GM21619 (cell line): Measurements from ENCODE around the gene SDK1.
"Not testable (repeated sequence)": the region's sequence is repeated elsewhere in the genome, so short reads cannot be mapped to it uniquely, and the experiment has no call there.

Source experiments
- ATAC-seq: cut with Tn5 transposase; IDR thresholded peaks from one replicate; pipeline ENCODE4 v1.9.1; 2021; ENCODE audit not compliant: unreplicated experiment

The SDK1 gene

DNA sequence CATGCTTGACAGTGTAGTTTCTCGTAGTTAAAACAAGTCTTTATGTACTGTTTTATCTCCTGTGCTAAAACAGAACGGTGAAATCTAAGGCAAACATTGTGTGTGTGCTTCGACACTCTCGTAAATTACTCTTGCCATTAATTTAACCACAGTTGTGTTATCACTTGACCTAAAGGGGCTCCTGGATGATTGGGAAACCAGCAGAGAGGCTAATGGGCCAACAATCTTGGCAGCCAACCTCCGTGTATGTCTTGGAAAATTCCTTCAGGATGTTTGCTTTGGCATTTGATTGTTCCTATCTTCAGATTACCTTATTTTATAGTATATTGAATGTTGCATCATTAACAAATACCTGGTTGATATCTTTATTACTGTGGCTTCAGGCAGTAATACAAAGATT is 409.5 kb downstream of the SDK1 start:
- no peak for ATAC-seq

DNA sequence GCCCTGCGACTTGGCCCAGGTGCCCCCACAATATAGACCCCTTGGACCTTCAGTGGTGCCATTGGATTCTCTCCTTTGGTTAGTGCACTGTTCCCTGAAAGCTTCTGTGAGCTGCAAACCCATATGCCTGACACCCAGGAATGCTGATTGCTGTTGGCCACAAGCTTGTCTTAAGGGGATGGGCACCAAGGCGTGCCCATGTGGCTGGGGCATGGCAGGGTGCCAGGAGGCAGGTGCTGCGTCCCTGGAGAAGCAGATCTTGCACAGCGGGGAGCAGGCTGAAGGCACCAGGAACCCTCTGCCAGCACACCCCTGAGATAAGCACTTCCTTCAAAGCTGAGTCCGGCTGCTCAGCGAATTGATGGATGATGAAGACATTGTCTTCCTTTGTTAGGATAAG is 411.8 kb downstream of the SDK1 start:
- no peak for ATAC-seq

DNA sequence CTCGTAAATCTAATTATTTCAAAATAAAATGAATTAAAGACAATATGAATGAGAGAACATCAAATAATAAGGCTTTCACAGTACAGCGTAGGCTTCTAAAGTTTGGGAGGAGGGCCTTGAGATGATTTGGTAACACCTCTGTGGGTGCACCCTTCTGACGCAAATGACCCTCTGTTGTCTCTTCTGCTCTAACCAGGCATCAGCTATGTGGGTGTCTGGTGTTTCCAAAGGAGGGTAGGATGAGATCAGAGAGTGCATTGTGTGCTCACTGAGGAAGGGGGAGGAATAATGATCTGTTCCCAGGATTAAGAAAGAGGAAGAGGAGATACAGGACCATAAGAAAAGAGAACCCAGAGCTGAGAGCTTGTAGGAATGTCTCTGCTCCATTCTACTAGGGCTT is 420.4 kb downstream of the SDK1 start:
- no peak for ATAC-seq

DNA sequence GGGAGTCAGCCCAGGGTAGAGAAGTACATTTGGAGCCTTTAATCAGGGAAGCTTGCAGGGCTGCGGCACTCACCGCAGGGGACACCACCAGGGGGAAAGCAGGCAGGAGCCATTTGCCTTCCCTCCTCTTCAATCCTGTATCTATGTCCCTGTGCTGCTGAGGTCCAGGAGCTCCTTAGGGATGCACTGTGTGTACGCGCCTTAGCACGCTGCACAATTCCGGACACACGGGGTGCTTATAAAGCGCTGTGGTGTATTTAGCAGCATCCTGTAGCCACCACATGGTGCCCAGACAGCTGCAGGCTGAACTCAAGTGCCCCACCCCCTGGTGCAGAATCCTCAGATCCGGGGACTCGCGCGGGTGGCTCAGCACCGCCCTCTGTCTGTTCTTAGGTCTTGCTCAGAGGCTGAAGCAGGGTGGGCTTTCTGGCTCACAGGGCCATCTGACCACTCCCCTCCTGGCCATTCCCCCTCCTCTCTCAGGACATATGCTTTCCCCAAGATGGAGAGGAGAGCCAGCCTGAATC is 421.4 kb downstream of the SDK1 start:
- ATAC-seq = no peak

DNA sequence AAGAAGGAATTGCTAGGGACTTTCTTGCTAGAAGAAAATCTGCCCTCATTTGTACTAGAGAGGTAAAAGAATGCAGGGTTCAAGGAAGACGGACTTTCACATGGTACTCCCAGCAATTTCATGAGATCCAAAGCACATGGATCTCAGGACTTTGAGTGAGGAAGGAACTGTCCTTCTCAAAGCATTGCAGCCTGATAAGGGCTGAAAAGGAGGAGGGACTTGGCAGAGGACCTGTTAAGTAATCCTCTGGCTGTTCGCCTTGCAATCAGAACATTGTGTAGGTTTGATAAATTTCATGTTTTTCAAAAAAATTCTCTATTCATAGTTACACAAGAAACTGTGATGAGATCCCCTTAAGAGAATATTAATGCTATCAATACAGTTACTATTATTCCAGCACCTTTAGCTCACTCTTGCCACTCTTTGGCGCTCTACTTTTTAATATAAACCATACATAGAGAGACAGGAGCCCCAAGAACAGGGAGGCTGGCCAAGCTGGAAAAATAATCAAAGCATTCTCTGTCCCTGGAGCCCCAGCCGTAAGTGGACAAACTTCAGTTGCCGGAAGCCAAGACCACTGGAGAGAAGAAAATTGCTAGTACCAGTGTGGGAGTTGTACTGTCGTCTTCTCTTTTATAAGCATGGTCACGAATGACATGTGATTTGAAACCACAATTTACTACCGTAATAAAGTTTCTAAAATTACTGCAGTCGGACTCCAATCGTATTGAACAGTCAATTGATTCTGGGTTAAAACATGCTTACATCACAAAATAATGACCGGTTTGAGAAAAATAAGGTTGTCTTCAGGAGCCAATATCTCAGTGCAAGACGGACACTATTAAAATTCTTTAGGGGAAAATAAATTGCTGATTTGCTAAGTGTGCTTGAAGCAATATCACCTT is 424.4 kb downstream of the SDK1 start:
- no peak for ATAC-seq

DNA sequence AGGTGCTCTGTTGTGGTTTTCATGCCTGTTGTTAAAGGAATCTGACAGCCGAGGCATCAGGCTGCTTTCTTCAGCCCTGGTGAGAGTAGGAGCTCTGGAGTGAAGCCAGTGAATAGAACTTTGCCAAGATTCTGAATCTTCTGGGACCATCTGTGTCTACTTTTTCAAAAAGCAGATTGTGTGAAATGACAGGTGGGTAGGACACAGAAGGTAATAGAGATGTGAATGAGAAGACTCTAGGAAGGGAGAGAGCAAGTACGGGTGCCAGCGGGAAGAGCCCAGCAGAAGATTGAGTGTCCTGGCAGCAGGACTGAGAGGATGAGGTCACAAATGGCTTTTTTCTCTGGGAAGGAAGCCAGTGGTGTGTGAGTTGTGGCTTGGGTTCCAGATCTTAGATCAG is 429.2 kb downstream of the SDK1 start:
- ATAC-seq = no peak

DNA sequence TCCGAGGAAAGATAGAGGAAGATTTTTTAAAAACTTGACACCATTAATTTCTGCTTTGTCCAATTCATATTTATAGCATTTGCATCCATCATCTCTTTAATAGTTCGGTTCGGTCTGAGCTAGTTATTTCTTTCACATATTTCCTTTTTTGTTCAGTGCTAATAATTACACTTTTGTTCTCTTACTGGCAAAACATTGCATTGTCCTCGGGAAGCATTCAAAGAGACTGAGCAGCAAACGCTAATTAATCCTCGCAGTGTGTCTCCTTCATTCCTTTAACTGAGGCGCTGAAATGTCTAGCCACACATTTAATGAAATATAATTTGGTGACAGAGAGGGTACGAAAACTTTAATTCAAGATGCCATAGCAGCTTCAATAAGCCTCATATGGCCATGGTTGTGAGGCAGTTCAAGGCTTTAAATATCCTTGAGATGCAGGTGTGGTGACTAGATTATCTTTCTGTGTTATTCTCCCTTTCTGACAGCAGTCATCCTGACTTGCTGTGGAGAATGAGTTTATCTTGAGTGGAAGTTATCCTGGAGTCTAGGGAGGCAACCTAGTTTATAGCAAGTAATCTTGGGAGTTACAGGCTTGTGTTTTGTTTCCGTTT is 431.4 kb downstream of the SDK1 start:
- ATAC-seq = no peak

DNA sequence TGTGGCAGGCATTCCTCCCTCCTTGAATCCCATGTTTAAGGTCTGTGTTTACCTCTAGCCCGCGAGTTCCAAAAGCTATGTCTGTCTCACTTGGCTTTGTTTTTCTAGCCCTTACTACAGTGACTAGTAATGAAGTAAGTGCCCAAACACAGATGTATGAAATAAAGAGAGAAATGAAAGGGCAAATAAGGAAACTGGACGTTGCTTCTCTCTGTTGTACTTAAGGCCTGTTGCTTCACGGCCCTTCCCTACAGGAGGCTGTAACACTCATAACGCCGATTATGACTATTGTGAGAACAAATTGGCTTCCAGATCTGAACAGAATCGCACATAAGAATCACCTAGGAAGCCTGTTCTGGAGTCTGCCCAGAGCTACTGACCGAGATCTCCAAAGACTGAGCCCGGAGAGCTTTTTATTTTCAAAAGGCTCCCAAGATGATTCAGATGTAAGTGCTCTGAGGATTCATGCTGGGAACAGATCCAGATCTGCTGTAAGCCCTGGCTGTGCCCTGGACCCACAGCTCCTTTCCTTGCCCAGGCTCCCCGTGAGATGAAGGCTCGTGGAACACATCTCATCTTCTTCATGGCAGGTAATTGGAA is 432.6 kb downstream of the SDK1 start:
- no peak for ATAC-seq

DNA sequence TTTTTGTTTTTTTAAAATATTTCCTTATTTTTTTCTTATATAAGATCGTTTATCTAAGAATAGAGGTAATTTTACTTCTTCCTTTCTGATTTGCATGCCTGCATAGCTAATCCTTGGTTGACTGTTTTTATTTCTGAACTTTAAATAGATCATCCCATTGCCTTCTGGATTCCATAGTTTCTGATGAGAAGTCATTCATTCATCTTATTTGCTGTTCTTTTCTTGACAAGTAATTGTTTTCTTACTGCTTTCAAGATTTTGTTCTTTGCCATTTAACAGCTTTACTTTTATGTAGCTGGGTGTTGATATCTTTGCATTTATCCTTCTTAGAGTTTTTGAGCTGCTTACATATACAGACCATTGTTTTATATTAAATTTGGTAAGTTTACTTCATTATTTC is 437.9 kb downstream of the SDK1 start:
- no peak for ATAC-seq

DNA sequence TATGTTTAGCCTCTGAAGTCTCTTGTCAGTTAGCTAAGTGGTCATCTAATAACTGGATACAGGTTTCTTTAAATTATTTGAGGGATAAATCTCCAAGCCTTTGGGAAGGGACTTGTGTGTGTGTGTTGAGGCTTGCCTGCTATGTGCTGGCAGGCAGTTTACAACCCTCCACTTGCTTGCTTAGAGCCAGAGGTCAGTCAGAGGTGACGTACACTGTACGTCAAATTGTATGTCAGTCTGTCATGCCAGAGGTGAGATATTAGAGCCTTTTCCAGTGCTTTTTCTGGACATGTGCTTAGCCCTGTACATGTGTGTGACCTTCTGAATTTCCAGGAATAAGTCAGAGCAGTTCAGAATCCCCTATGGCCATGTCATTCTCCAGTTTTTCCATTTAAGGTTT is 438.9 kb downstream of the SDK1 start:
- ATAC-seq = no peak

DNA sequence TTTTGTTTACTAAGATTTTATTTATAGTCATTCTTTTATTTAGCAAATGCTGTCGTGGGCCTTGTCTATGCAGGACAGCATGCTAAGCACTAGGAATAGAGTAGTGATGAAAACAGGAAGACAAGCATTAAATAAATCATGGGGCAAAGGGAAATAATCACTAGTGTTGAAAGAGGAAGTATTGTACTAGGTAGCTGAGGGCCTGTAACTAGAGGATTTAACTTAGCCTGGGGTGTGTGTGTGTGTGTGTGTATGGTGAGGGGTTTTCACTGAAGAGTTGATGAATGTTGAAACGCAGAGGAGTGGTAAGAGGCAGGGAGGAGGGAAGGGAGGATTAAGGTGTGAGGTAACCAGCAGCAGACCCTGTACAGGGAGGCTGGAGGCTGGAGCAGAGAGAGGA is 446.4 kb downstream of the SDK1 start:
- ATAC-seq = no peak

DNA sequence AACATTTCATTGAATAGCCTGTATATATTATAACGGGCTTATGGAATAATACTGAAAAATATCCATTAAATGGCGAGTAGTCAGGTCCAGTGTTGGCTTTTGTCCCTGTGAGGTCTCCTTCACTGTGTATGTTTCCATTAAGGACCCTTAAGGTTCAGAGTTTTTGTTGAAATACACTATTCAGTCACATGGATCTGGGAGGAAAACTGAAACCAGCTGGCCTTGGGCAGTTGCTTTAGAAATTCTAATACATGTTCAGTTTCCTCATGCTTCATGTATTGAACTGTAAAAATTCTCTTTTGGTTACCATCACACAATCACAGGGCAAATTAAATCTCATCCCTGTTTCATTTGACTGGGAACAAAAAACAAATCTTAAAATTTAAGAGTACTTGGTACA is 447.3 kb downstream of the SDK1 start:
- no peak for ATAC-seq

DNA sequence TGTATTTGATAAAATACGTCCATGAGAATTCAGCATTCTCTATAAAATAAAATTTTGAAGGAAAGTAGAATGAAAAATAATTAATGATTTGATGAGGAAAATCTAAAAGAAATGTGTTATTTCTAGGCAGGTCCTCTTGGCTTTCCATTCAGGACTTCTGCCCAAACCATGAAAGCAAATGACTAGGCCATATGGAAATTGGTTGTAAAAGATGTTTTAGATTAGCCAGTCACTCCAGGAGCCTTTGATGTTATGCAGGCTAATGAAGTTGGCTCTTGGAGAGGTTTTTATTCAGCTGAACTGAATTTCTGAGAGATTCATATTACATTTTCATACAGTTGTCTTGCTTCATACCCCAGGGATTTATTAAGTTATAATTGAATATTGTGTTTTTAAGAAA is 452.8 kb downstream of the SDK1 start:
- no peak for ATAC-seq

DNA sequence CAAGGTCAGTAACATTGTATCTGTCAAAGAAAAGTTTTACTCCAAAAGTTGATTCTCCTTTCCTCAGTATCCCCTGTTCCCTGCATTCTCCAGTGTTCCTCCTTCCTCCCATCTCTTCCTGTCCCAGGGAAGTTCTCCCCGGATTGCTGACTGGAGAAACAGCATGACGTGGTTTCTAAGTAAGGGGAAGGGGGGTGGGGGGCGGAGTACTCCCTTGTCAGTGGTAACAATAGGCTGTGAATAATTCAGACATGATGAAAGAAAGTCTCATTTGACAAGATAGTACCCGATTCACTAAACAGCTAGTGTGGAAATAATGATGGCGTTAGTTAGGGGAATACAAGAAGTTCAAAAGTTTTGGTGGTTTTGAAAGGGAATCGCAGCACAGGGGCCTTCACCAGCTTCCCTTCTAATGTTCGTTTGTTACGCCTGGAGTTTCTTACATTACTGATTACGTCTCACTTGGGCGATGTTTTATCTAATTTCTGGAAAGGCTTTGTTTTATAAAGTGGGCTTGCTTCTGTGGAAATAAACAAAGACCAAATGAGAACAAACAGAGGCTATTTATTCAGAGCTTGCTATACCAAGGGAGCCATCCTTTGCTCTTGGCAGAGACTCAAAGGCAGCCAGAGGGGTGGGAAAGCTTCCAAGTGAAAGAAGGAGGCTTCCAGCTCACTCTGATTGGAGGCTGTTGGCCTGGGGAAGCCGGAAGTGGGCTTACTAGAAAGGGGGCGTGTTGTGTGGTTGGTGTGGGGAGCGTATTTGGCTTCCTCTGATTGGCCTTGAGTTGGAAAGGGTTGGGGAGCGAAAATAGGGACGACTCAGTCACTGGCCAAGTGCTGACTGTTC is 453.7 kb downstream of the SDK1 start:
- no peak for ATAC-seq

DNA sequence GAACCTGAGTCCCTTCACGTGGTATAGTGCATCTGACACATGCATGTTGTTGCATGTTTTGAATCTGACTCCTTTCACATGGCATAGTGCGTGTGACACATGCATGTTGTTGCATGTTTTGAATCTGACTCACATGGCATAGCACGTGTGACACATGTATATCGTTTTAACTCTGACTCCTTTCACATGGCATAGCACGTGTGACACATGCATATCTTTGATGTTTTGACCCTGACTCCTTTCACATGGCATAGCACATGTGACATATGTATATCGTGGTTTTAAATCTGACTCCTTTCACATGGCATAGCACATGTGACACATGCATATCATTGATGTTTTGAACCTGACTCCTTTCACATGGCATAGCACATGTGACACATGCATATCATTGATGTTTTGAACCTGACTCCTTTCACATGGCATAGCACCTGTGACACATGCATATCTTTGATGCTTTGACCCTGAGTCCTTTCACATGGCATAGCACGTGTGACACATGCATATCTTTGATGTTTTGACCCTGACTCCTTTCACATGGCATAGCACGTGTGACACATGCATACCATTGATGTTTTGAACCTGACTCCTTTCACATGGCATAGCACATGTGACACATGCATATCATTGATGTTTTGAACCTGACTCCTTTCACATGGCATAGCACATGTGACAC is 454.9 kb downstream of the SDK1 start:
- not testable (repeated sequence) for ATAC-seq

DNA sequence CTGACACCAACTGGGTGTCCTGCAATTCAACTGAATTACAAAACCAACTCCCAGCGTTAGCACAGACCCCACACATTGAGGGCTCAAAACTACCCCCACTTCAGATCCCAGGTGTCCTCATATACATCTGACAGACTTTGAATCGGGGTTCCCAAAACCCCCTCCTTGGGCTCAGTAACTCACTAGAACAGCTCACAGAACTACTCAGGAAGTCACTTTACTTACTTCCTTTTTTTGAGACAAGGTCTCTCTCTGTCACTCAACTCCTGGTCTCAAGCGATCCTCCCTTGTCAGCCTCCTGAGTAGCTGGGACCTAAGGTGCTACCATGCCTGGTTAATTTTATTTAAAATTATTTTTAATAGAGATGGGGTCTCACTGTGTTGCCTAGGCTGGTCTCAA is 456.0 kb downstream of the SDK1 start:
- ATAC-seq = no peak

DNA sequence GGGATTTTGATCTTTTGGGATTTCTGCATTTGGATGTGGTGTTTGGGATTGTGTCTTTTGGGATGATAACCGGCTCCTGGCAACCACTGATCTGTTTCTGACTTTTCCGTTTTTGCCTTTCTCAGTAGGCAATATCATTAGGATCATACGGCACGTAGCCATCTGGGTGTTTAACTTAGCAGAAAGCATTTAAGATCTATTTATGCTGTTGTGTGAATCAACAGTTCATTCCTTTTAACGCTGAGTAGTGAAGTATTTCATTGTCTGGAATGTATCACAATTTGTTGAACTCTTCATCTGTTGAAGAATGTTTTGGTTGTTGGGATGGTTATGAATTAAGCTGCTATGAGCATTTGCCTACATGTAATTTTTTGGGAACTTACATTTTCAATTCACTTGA is 459.6 kb downstream of the SDK1 start:
- no peak for ATAC-seq

DNA sequence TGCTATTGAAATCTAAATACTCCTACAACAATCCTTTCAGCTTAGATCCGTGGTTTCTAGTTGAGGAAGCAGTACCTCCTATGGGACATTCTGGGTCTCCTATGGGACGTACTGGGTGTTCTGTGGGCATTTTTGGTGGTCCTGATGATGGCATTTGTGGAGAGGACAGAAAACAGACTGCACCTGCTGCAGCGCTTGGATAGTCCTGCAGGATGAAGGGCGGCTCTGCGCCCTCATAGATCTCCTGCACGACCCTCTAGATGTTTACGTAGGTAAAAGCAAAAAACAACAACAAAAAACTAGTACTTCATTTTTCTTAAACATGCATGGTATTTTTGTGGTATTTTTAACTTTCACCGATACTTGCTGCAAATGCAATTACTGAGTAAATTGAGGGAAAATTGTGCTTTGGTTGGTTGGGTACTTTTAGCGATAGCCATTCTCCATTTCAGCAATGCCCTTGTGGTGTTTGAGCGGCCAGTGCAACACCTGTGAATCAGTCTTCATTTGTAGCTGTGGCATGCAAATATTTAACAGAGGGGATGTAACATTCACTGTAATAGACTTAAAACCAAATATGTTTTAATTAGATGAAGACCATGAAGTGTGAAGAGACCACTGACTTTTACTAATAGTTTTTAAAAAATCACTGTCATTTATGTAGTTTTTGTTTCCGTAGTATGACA is 461.2 kb downstream of the SDK1 start:
- ATAC-seq = no peak

DNA sequence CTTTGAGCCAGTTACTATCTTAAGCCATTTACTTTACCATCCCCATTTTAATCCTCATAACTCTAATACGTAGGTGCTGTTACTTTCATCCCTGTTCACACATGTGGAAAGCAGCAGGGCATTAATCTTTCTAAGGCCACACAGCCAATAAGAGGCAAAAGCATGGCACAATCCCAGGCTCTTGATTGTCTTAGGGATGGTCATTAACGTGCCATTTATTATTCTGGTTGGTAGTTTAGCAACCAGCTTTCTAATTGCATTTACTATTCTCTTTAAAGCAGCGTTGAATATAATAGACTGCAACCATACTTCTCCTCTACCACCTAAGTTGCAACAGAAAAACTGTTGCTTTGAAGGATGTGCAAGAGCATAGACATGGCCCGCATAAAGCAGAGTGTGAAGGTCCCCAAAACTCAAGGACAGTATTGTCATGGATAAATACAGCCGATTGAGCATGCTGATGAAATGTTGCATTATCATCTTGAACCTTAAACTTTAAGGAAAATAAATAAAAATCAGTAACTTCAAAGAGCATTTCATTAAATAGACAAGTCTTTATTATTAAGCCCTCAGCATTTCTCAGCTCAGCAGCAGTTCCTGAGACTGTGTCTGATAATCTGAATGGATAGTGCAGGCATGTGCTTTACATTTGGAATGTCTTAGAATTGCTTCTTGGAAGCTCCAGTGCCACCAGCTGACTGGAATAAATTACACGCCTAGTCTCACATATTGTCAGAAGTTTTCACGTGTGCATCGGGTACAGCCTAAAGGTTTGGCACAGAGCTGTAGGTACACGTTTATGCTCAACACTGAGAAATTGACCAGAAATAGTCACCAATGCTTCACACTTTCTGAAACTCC is 467.1 kb downstream of the SDK1 start:
- no peak for ATAC-seq
